ENCODE data around the gene LAMTOR2.

LAMTOR2 gene

DNA sequence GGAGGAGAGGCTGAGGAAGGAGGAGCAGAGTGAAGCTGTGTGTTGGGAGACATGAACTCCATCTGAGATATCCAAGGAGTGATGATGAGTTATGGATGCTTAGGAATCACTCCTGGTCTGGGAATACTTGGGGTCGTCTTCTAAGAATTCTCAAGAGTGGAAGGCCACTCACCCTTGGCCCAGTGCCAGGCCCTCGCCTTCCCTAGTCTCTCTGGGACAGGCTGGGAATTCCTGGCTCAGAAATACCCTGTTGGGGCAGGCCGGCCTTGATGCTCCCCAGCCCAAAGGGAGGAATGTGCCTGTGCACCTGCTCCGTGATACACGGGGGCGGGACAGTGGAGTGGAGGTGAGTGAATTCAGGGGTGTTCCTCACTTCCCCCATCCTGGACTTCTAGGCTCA, 47.3 kb downstream of the LAMTOR2 start:
- peaks cover 11 to 75% (median 60%) of the 10 kb centered on the region in 4 donors for H3K4me1 ChIP-seq
- H3K27me3 ChIP-seq = no peaks in the 10 kb centered on the region
- no peaks in the 10 kb centered on the region for H3K36me3 ChIP-seq
- TF ChIP-seq, protein P1, sequence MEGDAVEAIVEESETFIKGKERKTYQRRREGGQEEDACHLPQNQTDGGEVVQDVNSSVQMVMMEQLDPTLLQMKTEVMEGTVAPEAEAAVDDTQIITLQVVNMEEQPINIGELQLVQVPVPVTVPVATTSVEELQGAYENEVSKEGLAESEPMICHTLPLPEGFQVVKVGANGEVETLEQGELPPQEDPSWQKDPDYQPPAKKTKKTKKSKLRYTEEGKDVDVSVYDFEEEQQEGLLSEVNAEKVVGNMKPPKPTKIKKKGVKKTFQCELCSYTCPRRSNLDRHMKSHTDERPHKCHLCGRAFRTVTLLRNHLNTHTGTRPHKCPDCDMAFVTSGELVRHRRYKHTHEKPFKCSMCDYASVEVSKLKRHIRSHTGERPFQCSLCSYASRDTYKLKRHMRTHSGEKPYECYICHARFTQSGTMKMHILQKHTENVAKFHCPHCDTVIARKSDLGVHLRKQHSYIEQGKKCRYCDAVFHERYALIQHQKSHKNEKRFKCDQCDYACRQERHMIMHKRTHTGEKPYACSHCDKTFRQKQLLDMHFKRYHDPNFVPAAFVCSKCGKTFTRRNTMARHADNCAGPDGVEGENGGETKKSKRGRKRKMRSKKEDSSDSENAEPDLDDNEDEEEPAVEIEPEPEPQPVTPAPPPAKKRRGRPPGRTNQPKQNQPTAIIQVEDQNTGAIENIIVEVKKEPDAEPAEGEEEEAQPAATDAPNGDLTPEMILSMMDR (IDR thresholded peaks at IDR 0.05) = no peak
- H3K4me3 ChIP-seq = no peak overlapping the region
- peak overlapping the region; percentile 94 to 97 for H3K27ac ChIP-seq
- H3K9me3 ChIP-seq = no peaks in the 10 kb centered on the region
- intact Hi-C loops (cut with DNase I; ENCODE audit: low total_unique reads) = no loop called here
- DNase-seq = no peak

GRCh38 chr1:156102633-156103511, 48.3 kb downstream of the LAMTOR2 start:
- no peak for DNase-seq
- peak overlapping the region in 1 of 2 donors; percentile 10 for H3K4me3 ChIP-seq
- no peaks in the 10 kb centered on the region for H3K9me3 ChIP-seq
- no peaks in the 10 kb centered on the region for H3K36me3 ChIP-seq
- H3K27me3 ChIP-seq = no peaks in the 10 kb centered on the region
- H3K27ac ChIP-seq = peak overlapping the region; percentile 94 to 97
- TF ChIP-seq, protein P1 (IDR thresholded peaks at IDR 0.05) = no peak
- peaks cover 7 to 74% (median 60%) of the 10 kb centered on the region in 4 donors for H3K4me1 ChIP-seq
- intact Hi-C loops (cut with DNase I; ENCODE audit: low total_unique reads) = no loop called here

- peak overlapping the region in 1 of 2 donors; percentile 10 for H3K4me3 ChIP-seq
- TF ChIP-seq, protein P1 (IDR thresholded peaks at IDR 0.05) = no peak
- H3K27me3 ChIP-seq = no peaks in the 10 kb centered on the region
- H3K9me3 ChIP-seq = no peaks in the 10 kb centered on the region
- peak overlapping the region; percentile 94 to 97 for H3K27ac ChIP-seq
- intact Hi-C loops (cut with DNase I; ENCODE audit: low total_unique reads) = no loop called here
- DNase-seq = peak; percentile 70 to 87
- no peaks in the 10 kb centered on the region for H3K36me3 ChIP-seq
- peaks cover 7 to 74% (median 60%) of the 10 kb centered on the region in 4 donors for H3K4me1 ChIP-seq
Observed at GRCh38 chr1:156103521-156103947, 49.0 kb downstream of the LAMTOR2 start.

DNA sequence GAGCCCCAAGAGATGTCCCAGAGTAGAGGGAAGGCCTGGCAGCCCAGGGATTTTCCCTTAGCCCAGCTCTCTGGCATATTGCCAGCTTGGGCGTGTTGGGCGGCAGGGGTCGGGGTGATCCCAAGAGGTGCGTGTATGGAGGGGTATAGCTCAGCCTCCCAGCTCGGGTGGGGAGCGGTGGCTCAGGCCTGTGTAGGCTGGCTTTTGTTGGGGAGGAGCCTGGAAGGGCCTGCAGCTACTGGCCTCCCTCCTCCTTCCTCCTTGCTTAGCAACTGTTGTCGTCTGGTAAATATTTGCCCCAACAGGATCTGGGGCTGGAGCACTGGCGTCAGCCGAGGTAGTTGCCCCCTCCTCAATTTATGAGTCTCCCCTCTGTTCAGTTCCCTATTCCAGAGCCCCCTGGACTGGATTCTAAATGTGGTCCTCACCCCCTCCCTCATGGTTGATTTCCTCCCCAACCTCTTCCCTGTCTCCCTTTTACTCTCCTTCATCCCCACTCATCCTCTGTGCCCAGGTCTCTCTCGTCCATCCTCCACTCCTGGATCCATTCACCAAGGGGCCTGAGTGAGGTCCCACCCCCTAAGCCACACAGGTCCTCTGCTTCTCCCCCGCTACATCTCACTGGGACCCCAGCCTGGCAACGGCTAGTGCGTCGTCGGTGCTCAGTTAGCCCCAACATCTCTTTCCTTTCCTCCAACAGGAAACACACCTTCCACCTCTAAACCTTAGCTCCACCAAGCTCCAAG, 49.7 kb downstream of the LAMTOR2 start:
- H3K4me1 ChIP-seq = peaks cover 7 to 74% (median 60%) of the 10 kb centered on the region in 4 donors
- H3K9me3 ChIP-seq = no peaks in the 10 kb centered on the region
- peak overlapping the region; percentile 94 to 97 for H3K27ac ChIP-seq
- intact Hi-C loops (cut with DNase I; ENCODE audit: low total_unique reads) = no loop called here
- H3K27me3 ChIP-seq = no peaks in the 10 kb centered on the region
- peak; percentile 84 to 92 for DNase-seq
- peak overlapping the region in 1 of 2 donors; percentile 10 for H3K4me3 ChIP-seq
- TF ChIP-seq, protein P1 (IDR thresholded peaks at IDR 0.05) = no peak
- H3K36me3 ChIP-seq = no peaks in the 10 kb centered on the region

DNA sequence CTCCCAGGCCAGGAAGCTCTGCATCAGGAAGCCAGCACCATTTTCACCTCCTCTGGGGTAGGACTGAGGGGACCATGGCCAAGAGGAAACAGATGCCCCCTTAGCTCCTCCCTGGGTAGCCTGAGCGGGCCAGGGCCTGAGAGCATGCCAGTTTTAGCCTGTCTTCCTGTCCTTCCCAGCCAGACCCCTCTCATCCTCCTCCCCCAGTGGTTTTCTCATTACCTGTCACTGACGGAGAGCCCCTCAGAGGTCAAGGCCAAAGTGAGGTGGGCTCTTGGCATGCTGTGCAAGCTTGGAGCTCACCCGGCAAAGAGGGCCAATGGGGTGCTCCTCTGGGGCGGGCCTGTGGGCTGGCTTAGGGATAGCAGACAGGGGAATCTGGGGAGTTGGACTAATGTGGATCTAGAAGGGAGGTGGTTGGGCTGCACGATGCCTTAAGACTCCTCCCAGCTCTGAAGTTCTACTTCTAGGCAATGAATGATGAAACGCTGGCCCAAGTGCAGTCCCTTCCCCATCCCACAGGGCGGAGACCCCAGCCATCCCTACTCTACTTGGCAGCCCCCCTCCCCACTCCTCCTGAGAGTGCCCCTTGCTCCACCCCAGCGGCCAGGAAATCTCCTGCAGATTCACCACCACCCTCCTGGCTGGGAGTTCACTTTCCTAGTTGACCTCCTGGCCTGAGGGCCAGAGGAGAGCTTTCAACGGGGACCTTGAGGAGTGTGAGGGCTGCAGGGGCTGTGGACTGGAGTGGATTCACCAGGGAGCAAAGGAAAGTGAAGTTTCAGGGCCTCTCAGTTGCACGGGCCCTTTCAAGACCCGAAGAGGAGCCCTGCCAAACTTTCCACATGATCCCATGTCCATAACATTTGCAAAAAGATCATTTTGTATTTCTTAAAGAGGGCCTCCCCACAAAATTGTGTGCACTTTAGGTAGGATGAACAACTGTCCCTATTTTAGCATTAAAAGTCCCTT, 50.6 kb downstream of the LAMTOR2 start:
- intact Hi-C loops (cut with DNase I; ENCODE audit: low total_unique reads) = no loop called here
- peak overlapping the region; percentile 42 to 53 for H3K4me3 ChIP-seq
- H3K4me1 ChIP-seq = peaks cover 7 to 71% (median 60%) of the 10 kb centered on the region in 4 donors
- peak overlapping the region; percentile 94 to 97 for H3K27ac ChIP-seq
- no peaks in the 10 kb centered on the region for H3K27me3 ChIP-seq
- DNase-seq = no peak
- TF ChIP-seq, protein P1 (IDR thresholded peaks at IDR 0.05) = peak; percentile 4 to 19
- no peaks in the 10 kb centered on the region for H3K9me3 ChIP-seq
- no peaks in the 10 kb centered on the region for H3K36me3 ChIP-seq
